LHCN-M2 (cell line): ENCODE measurements around the gene LMBR1. TPM values are rescaled to one million over a fixed set of nuclear protein-coding genes. Genes with fewer than 3 reads are reported as not detected.
"Not testable (repeated sequence)": the region's sequence is repeated elsewhere in the genome, so short reads cannot be mapped to it uniquely, and the experiment has no call there.

Source experiments
- DNase-seq: peaks from one replicate; pipeline ENCODE4 v3.0.0-alpha.2; 2012; ENCODE audit warnings: low read depth
- polyA plus RNA-seq: library from polyadenylated mRNA; unstranded; fragments of >200 nt; gene quantifications from one replicate; pipeline ENCODE4 v1.2.1, GENCODE V29; 2012; ENCODE audit warnings: missing spikeins
- total RNA-seq: library from RNA; depleted of rRNA; stranded (reverse); fragments of >200 nt; gene quantifications from 2 replicates; pipeline ENCODE4 v1.2.3, GENCODE V29; 2014; rRNA removed

The LMBR1 gene
- total RNA-seq: 45.5 and 52.0 TPM in 2 replicates
- 14.2 TPM for polyA plus RNA-seq

GRCh38 chr7:156892821-156893706, at the start of gene LMBR1:
LMBR1 (minus strand) TSS chr7:156893183; CDS start chr7:156892993, 190 bp downstream.
- peak; percentile 93 for DNase-seq

- no peak for DNase-seq
These were observed 49.7 kb upstream of the LMBR1 start for GRCh38 chr7:156942708-156943090.

- no peak for DNase-seq
These were observed 48.6 kb upstream of the LMBR1 start for GRCh38 chr7:156941393-156942182.

GRCh38 chr7:156940421-156941122, 47.6 kb upstream of the LMBR1 start:
- DNase-seq: no peak

- DNase-seq: not testable (repeated sequence)
These were observed 43.8 kb upstream of the LMBR1 start for GRCh38 chr7:156936766-156937165.

- DNase-seq: peak; percentile 45
These were observed 42.3 kb upstream of the LMBR1 start for GRCh38 chr7:156935250-156935649.

GRCh38 chr7:156932006-156932405, 39.0 kb upstream of the LMBR1 start:
- DNase-seq: peak; percentile 49

- no peak for DNase-seq
These were observed 37.0 kb upstream of the LMBR1 start for GRCh38 chr7:156929789-156930539.

GRCh38 chr7:156928406-156928747, 35.4 kb upstream of the LMBR1 start:
- DNase-seq: no peak

GRCh38 chr7:156927571-156928405, 34.8 kb upstream of the LMBR1 start:
- DNase-seq: peak; percentile 34

GRCh38 chr7:156925821-156926220, 32.8 kb upstream of the LMBR1 start:
- not testable (repeated sequence) for DNase-seq

- not testable (repeated sequence) for DNase-seq
These were observed 29.3 kb upstream of the LMBR1 start for GRCh38 chr7:156922304-156922703.

GRCh38 chr7:156920487-156921373, 27.7 kb upstream of the LMBR1 start:
- DNase-seq: not testable (repeated sequence)

GRCh38 chr7:156920076-156920475, 27.1 kb upstream of the LMBR1 start:
- DNase-seq: no peak

GRCh38 chr7:156919132-156919713, 26.2 kb upstream of the LMBR1 start:
- no peak for DNase-seq

GRCh38 chr7:156918635-156919034, 25.7 kb upstream of the LMBR1 start:
- no peak for DNase-seq

- not testable (repeated sequence) for DNase-seq
These were observed 16.7 kb upstream of the LMBR1 start for GRCh38 chr7:156909574-156910252.

- peak; percentile 78 for DNase-seq
These were observed 14.7 kb upstream of the LMBR1 start for GRCh38 chr7:156907656-156908055.
